ENCODE data around the gene PALB2. TPM values are rescaled to one million over a fixed set of nuclear protein-coding genes. Genes with fewer than 3 reads are reported as not detected.

Gene PALB2
- total and polyA plus RNA-seq, 9 of the 15 experiments (the other 6 are each of a cell fraction or from before 2014, with no cell fraction given), result 7.0 to 25.8 (median 15.2) TPM

DNA sequence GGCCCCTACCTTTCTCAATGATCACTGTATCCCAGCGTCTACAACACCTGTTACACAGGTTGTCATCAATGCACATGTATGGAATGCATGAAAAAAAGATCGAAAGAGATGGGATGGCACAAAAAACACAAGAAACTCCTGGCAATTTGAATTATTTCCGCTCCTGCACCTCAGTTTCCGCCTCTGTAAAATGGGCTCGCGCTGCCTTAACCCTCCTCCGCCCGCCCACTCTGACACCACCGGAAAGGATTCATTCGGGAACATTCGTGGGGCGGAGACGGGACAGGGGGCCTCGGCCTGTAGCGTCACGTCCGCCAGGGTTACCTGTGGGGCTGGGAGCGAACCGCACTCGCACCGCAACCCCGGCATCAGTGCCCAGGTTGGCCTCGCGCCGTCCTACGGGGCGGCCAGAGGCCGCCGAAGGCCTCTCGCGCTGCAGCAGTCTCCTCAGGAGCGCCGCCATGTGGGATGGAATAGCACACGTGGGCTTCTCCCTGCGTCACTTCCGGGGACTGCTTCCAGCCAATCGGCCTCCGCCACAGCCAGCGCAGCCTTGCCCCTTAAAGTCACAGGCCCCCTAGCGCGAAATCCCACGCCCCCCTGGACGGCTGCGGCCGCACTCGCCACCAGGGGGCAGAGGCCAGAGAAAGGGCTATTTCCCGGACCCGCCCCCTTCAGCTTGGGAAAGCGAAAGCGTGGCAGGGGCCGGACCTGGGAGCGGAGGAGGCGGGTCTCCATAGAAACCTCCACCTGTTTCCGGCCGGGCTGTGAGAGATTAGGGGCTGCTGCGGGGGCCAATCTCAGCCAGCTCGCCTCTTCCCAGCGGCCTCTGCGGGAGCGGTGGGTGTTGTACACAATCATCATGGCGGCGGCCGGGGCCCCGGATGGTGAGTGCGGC lies 84.0 kb downstream of the PALB2 start, which contains the start of the genes EARS2 and UBFD1 (continued):
- TF ChIP-seq, protein P1, sequence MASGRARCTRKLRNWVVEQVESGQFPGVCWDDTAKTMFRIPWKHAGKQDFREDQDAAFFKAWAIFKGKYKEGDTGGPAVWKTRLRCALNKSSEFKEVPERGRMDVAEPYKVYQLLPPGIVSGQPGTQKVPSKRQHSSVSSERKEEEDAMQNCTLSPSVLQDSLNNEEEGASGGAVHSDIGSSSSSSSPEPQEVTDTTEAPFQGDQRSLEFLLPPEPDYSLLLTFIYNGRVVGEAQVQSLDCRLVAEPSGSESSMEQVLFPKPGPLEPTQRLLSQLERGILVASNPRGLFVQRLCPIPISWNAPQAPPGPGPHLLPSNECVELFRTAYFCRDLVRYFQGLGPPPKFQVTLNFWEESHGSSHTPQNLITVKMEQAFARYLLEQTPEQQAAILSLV (tag; IDR thresholded peaks at IDR 0.05), result no peak
- TF ChIP-seq PPARD (CRISPR knock-in tag; IDR thresholded peaks at IDR 0.05) (no peak), TARDBP (IDR thresholded peaks at IDR 0.05) (peak; percentile 73; the same call in 1 of the 2 replicates), CHD2 (IDR thresholded peaks at IDR 0.05; ENCODE audit: low read depth, low read length) (peak; percentile 35; the same call in 1 of the 2 replicates), NR3C1 (CRISPR knock-in tag; IDR thresholded peaks at IDR 0.05) (no peak), BACH1 (tag; IDR thresholded peaks at IDR 0.05) (no peak), PTTG1 (tag; IDR thresholded peaks at IDR 0.05; ENCODE audit: low read depth) (no peak), DNMT1 (IDR thresholded peaks at IDR 0.05) (no peak), ZNF3 (CRISPR knock-in tag; IDR thresholded peaks at IDR 0.05) (no peak), NFXL1 (CRISPR knock-in tag; IDR thresholded peaks at IDR 0.05) (no peak), U2AF1 (optimal IDR thresholded peaks at IDR 0.05; ENCODE audit: low read depth, low read length) (no peak), NCOA6 (IDR thresholded peaks at IDR 0.05) (no peak), ILK (tag; IDR thresholded peaks at IDR 0.05; ENCODE audit: borderline replicate concordance, low read depth) (no peak), ZNF347 (CRISPR knock-in tag; IDR thresholded peaks at IDR 0.05; ENCODE audit: low read depth) (no peak), GATAD2A (IDR thresholded peaks at IDR 0.05) (no peak), ZNF253 (CRISPR knock-in tag; conservative IDR thresholded peaks at IDR 0.05) (no peak), ZNF695 (CRISPR knock-in tag; IDR thresholded peaks at IDR 0.05) (no peak), ETV5 (CRISPR knock-in tag; IDR thresholded peaks at IDR 0.05; ENCODE audit: low read depth) (peak; percentile 80), CREBBP (IDR thresholded peaks at IDR 0.05; ENCODE audit: low read depth, low read length) (no peak), ZNF311 (CRISPR knock-in tag; IDR thresholded peaks at IDR 0.05) (no peak)
- TF ChIP-seq, protein P2, sequence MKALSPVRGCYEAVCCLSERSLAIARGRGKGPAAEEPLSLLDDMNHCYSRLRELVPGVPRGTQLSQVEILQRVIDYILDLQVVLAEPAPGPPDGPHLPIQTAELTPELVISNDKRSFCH (CRISPR knock-in tag; IDR thresholded peaks at IDR 0.05), result no peak
- TF ChIP-seq, protein P2 (tag; IDR thresholded peaks at IDR 0.05), result peak; percentile 86
- TF ChIP-seq, protein P3, sequence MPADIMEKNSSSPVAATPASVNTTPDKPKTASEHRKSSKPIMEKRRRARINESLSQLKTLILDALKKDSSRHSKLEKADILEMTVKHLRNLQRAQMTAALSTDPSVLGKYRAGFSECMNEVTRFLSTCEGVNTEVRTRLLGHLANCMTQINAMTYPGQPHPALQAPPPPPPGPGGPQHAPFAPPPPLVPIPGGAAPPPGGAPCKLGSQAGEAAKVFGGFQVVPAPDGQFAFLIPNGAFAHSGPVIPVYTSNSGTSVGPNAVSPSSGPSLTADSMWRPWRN (IDR thresholded peaks at IDR 0.05; ENCODE audit: low read depth), result 0 out of 2 replicates have a peak, but pooled peaks have one; percentile 37
- TF ChIP-seq, protein P4, sequence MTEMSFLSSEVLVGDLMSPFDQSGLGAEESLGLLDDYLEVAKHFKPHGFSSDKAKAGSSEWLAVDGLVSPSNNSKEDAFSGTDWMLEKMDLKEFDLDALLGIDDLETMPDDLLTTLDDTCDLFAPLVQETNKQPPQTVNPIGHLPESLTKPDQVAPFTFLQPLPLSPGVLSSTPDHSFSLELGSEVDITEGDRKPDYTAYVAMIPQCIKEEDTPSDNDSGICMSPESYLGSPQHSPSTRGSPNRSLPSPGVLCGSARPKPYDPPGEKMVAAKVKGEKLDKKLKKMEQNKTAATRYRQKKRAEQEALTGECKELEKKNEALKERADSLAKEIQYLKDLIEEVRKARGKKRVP (CRISPR knock-in tag; IDR thresholded peaks at IDR 0.05), result no peak
- TF ChIP-seq, protein P5, sequence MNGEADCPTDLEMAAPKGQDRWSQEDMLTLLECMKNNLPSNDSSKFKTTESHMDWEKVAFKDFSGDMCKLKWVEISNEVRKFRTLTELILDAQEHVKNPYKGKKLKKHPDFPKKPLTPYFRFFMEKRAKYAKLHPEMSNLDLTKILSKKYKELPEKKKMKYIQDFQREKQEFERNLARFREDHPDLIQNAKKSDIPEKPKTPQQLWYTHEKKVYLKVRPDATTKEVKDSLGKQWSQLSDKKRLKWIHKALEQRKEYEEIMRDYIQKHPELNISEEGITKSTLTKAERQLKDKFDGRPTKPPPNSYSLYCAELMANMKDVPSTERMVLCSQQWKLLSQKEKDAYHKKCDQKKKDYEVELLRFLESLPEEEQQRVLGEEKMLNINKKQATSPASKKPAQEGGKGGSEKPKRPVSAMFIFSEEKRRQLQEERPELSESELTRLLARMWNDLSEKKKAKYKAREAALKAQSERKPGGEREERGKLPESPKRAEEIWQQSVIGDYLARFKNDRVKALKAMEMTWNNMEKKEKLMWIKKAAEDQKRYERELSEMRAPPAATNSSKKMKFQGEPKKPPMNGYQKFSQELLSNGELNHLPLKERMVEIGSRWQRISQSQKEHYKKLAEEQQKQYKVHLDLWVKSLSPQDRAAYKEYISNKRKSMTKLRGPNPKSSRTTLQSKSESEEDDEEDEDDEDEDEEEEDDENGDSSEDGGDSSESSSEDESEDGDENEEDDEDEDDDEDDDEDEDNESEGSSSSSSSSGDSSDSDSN (IDR thresholded peaks at IDR 0.05; ENCODE audit: borderline replicate concordance in 1 of 2, low read depth in 2 of 2, low read length in 2 of 2), result no peak

Measured in K562 (cell line).